Colon (tissue), 2 donors: ENCODE measurements around the gene SMARCB1.

Source experiments
- FAIRE-seq: peaks from 2 replicates; lab custom pipeline; 2012; peaks lifted over from hg19 to GRCh38; lab: Jason Lieb, UNC
- donor health status: control.
- donor health status: control.

SMARCB1 gene

GRCh38 chr22:23762842-23763578 is 23.8 kb upstream of the SMARCB1 start, which contains the start of gene C22orf15:
Gene C22orf15 (plus strand): TSS chr22:23762990. CDS start chr22:23763307, 317 bp downstream.
- FAIRE-seq: no peak

GRCh38 chr22:23763579-23763945 is 23.2 kb upstream of the SMARCB1 start:
- FAIRE-seq: no peak

DNA sequence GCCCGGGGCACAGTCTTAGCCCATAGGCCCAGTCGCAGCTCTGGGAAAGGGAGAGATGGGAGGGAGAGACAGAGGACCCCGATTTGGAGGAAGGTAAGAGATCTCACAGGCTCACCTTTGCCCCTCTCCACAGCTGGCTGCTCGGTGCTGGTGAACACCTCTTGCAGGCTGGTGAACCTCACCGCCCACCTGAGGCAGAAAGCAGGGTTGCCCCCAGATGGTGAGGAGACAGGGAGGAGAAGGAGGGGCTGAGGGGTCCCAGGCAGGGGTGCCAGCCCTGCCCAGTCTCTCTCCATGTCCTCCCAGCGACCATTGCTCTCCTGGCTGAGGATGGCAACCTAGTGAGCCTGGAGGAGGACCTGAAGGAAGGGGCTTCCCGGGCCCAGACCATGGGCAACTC is 22.8 kb upstream of the SMARCB1 start:
- FAIRE-seq: no peak

DNA sequence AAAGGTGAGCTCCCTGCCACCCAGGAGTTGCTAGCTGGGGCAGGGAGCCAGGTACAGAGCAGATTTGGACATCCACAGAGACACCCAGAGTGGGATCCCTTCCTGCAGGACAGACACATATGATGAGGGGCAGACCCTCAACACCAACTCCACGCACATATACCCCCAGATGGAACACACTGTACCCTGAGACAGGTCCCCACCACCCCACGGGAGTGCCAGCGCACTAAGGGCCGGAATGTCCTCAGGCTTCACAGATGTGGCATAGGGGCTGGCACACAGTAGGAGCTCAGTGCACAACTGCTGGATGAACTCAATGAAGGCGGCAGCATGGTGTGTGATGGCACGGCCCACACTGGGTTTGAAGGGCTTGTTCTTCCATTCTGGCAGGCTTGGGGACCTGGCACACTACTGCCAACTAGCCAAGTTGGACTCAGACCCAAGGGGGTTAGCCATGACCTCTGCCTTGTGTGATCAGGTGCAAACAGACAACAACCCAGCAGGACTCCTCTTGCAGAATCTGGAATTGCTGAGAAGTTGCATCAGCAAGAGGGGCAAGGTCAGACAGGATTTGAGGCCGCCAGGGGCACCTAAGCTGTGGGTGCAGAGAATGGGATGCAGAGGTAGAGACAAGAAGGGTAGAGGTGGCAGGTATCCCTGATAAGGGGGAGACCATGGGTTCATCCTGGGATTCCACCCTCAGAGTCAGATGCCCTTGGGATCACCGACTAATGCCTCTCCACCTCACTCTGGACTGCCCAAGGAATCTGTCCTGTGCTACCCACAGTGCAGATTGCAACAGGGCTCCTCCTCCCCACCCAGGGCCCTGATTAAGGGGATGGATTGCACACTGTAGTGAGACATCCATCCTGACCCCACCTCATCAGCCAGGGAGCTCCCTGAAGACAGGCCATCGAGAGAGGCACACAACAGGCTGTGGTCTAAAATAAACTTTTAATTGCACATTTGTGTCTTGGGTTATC is 21.6 kb upstream of the SMARCB1 start:
- FAIRE-seq: no peak

DNA sequence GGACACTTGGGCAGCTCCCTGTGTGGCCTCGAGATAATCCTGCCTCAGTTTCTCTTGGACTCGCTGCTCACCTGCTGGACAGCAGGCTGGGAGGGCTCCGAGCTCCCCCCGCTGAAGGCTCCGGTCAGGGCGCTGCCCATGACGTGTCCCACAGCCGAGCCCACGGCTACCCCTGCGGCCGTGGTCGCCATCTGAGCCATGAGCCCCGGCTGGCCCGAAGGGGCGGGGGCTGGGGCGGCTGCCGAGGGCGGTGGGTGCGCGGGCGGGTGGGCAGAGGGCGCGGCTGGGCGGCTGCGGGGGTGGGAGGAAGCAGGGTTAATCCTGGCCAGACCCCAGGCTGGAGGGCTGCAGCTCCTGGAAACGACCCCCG is 19.5 kb upstream of the SMARCB1 start:
- no peak for FAIRE-seq

DNA sequence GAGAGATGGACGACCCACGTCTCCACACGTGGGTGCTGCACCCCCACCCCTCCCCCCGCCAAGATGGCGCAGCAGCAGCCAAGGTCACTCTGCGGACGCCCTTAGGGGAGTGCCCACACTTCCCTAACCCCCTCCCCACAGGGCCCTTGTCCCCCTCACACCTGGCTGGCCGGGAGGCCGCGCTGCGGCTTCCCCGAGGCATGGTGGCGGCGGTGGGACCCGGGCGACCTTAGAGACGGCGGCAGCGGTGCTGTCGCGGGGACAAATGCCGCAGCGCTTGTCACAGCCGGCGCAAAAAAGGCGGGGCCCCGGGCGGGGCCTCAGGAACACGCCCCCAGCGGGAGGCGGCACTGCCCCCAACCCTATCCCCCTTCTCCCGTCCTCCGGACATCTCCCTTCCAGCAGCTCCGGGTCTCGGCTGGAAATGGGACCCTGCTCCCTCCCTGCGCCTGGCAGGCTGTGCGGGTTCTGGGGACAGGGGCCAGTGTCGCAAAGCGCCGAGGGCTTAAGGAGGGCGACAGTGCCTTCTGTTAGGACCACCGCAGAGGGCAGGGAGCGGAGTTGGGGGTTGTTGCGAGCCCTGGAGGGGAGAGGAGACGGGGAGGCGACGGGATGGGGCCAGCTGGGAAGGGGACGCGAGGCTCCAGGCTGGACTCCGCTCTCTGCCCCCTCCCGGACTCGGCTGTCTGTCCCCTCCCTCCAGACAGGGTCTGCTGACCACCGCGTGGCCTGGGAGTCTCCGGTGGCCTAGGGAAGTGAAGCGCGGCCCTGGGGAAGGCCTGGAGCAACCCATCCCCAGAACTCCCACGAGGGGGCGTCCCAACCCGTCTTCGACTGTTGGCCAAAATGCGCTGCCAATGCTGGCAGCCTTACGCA is 18.9 kb upstream of the SMARCB1 start, which contains the start of gene CHCHD10:
CHCHD10 (minus strand) TSS at position 300 of the 876 bp plus-strand sequence; CDS start at position 202, 98 bp downstream.
- no peak for FAIRE-seq

DNA sequence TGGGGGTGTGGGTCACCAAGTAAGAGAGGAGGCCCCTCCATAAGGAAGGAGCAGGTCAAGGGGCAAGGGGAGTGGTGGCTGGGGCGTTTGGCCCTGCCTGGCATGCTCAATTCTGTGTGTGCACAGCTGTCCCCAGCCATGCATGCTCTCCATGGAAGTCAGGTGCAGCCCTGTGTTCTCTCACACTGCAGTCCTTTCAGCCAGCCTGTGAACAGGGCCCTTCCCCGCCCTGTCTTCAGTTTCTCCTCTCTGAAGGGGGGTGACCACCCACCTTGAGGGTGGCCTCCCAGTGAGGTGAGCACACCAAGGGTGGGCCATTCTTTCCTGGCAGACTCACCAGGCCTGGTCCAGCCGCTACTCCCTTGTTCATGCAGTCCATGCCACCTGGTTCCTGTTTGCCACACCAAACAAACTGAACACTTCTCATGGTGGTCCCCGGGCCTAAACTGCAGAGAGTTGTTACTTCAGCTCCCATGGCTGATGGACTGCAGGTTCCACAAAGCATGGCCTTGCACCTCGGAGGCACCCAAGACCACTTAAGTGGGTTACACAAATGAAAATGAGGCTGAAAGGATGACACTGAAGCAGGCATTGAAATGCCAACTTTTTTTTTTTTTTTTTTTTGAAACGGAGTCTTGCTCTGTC is 17.3 kb upstream of the SMARCB1 start:
- FAIRE-seq: no peak

DNA sequence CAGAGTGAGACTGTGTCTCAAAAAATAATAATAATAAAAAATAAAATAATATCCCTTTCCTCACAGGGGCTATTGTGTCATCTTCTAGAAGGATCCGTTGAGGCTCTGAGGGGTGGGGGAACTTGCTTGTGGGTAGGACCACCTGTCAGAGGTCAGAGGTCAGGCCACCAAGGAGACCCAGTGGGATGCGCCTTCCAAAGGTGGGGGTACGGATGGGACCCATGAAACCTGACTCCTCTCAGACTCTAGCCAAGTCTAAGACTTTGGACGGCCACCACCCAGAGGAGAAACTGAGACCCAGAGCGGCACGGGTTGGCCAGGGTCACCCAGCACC is 14.5 kb upstream of the SMARCB1 start:
- FAIRE-seq: no peak

GRCh38 chr22:23772649-23773473 is 13.9 kb upstream of the SMARCB1 start, which contains the start of gene MMP11:
Gene MMP11 (plus strand): TSS chr22:23772849. CDS start chr22:23772871, 22 bp downstream.
- FAIRE-seq: no peak

DNA sequence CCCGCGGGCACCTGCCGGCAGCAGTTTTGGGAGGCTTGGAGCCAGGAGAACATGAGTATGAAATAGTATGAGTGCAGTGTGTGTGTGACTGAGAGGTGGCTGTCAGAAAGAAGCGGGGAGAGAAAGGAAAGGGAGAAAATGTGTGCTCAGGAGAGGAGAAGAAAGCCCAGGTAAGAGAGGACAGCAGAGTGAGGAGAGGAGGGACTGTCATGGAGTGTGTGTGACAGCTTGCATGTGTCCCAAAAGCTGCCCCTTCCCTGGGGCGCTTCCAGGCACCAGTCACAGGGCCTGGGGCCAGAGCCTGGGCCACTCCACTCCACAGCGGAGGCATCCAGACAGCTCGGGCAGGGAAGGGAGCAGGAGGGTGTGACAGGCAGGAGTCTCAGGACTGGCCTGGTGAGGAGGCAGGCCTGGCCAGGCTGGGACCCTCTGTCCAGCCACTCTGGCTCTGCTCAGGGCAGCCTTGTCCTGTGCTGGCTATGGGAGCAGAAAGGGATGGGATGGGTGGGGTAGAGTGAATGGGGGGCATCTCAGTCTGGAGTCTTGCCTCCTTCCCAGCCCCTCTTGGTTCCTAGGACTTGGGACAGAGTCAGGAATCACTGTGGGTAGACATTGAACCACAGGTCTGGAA is 13.2 kb upstream of the SMARCB1 start:
- no peak for FAIRE-seq

- FAIRE-seq: no peak
Observed at GRCh38 chr22:23774114-23774921, 12.4 kb upstream of the SMARCB1 start.

DNA sequence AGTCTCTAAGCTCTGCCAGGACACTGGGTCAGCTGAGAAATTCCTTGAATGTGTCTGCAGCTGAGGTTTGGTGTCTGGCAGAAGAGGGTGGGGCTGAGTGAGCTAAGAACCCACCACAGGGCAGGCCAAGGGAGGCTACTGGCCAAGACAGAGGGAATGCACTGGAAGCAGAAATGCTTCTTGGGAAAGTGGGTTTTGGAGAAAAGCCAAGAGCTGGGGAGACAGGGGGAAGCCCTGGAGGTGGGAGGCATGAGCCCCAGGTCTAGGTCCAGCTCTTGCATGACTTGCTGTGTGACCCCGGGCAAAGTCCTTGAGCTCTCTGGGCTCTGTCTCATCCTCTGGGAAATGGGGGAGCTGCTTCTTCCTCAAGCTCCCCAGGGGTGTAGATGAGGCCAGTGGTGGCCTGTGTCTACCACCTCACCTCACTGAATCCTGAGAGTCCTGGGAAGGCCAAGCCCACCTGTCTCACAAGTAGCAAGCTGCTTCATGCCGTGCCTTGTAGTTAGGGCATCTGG is 11.8 kb upstream of the SMARCB1 start:
- no peak for FAIRE-seq

DNA sequence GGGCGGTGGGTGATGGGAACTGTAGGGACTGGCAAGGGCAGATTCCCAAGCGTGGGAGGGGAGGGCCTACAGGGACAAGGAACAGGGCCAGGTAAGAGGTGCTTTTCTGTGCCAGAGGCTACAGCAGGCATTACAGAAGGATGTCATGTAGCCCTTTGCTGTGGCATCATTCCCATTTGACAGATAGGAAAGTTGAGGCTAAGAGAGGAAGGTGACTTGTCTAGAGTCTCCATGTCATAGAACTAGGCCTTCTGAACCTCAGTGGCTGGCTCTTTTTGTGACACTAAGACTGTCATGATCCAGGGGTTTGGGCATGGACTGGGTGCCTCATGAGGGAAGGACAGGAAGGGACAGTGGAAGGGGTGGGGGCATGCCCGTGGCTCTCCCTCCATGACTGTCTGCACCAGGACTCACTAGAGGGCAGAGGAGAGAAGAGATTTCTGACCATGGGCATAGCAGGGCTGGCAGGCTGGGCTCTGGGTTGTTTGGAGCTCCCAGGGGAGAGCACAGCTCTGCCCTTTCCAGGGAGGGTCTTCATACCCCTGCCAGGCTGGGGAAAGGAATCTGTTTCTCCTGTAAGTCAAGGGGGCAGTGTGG is 10.9 kb upstream of the SMARCB1 start:
- FAIRE-seq: no peak

- no peak for FAIRE-seq
Observed at GRCh38 chr22:23777776-23778576, 8.8 kb upstream of the SMARCB1 start.

DNA sequence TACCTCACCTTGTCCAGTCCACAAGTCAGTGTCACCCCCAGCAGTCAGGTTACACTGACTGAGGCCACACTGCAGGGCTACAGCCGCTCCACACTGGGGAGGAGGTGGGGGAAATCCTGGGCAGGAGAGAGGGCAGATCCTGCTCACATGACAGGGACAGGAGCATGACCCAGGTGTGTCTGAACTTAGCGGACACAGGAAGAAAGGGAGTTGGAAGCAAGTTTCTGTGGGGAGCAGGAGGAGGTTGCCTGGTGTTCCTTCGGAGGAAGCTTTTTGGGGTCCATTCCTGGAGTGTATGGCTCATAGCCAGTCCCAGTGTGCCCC is 8.2 kb upstream of the SMARCB1 start:
- no peak for FAIRE-seq

- no peak for FAIRE-seq
Observed at GRCh38 chr22:23779083-23779482, 7.7 kb upstream of the SMARCB1 start.

DNA sequence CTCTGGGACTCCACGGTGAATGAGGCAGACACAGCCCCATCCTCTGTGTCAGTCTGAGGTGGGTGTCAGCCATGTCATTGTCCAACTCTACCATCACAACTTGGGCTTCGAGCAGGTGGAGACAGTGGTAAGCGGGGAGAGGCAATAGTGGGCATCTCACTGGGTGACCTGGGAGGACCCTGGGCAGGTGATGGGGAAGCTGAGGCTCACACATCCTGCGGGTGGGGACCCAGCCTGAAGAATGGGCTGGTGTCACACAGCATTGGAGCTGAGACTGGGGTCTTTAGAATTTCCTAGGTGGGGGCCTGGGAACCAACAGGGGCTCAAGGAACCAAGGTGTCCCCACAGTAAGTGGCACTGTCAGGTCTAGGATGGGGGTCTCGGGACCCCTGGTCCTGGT is 7.0 kb upstream of the SMARCB1 start:
- FAIRE-seq: no peak

DNA sequence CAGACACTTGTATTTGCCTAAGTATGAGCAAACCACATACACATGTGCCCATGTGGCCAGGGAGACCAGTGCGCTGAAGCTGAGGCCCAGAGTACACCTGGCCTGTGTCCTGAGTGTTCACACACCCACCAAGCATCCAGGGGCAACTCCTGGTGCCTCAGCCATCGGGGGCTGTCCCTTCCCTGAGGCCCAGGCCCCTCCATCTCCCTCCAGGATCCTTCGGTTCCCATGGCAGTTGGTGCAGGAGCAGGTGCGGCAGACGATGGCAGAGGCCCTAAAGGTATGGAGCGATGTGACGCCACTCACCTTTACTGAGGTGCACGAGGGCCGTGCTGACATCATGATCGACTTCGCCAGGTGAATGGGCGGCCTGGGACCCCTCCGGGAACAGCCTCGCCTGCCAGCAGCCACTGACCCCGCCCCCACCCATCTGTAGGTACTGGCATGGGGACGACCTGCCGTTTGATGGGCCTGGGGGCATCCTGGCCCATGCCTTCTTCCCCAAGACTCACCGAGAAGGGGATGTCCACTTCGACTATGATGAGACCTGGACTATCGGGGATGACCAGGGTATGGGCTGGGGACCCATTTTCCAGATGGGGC is 6.5 kb upstream of the SMARCB1 start:
- FAIRE-seq: no peak
